ENCODE data around the gene SOD1. TPM values are rescaled to one million over a fixed set of nuclear protein-coding genes. Genes with fewer than 3 reads are reported as not detected.

Gene SOD1
- total and polyA plus RNA-seq, 2 experiments from 2014 or later: 195 to 260 TPM

- no peak overlapping the region for H3K27ac ChIP-seq
- TF ChIP-seq EZH2phosphoT487 (IDR thresholded peaks at IDR 0.05; ENCODE audit: low read depth, severe bottlenecking, unreplicated experiment): no peak
- no peak for TF ChIP-seq CTCF (IDR thresholded peaks at IDR 0.05; ENCODE audit: poor library complexity)
- no peak for TF ChIP-seq EZH2 (IDR thresholded peaks at IDR 0.05; ENCODE audit: borderline replicate concordance)
- H3K4me3 ChIP-seq: no peak overlapping the region
- no peaks in the 10 kb centered on the region for H3K4me1 ChIP-seq (ENCODE audit: insufficient read depth)
- H3K79me2 ChIP-seq: peaks cover 4% of the 10 kb centered on the region
- H2AFZ ChIP-seq: no peak overlapping the region
- H4K20me1 ChIP-seq (ENCODE audit: insufficient read depth, poor library complexity, severe bottlenecking): no peaks in the 10 kb centered on the region
- H3K4me2 ChIP-seq: no peak overlapping the region
- DNase-seq (ENCODE audit: low spot score): no peak
- no peaks in the 10 kb centered on the region for H3K9me3 ChIP-seq (ENCODE audit: low read depth)
- H3K27me3 ChIP-seq: no peaks in the 10 kb centered on the region
- no peaks in the 10 kb centered on the region for H3K9me2 ChIP-seq (replicated peaks; ENCODE audit: insufficient read depth)
- WGBS (ENCODE audit: low lambda C conversion rate, missing lambda C conversion rate): 97% methylated on average over 2 of the region's 2 CpGs
- H3K36me3 ChIP-seq (replicated peaks; ENCODE audit: insufficient read depth, low read depth): no peaks in the 10 kb centered on the region
Observed at GRCh38 chr21:31675960-31676359, 16.5 kb downstream of the SOD1 start.

- no peak overlapping the region for H3K27ac ChIP-seq
- no peak overlapping the region for H2AFZ ChIP-seq
- TF ChIP-seq CTCF (IDR thresholded peaks at IDR 0.05; ENCODE audit: poor library complexity): no peak
- no peak for TF ChIP-seq EZH2 (IDR thresholded peaks at IDR 0.05; ENCODE audit: borderline replicate concordance)
- no peak for TF ChIP-seq EZH2phosphoT487 (IDR thresholded peaks at IDR 0.05; ENCODE audit: low read depth, severe bottlenecking, unreplicated experiment)
- H3K9me2 ChIP-seq (replicated peaks; ENCODE audit: insufficient read depth): no peaks in the 10 kb centered on the region
- H3K36me3 ChIP-seq (replicated peaks; ENCODE audit: insufficient read depth, low read depth): no peaks in the 10 kb centered on the region
- 98% methylated on average over 3 of the region's 3 CpGs for WGBS (ENCODE audit: low lambda C conversion rate, missing lambda C conversion rate)
- H3K27me3 ChIP-seq: no peaks in the 10 kb centered on the region
- no peaks in the 10 kb centered on the region for H4K20me1 ChIP-seq (ENCODE audit: insufficient read depth, poor library complexity, severe bottlenecking)
- H3K9me3 ChIP-seq (ENCODE audit: low read depth): no peaks in the 10 kb centered on the region
- DNase-seq (ENCODE audit: low spot score): no peak
- H3K79me2 ChIP-seq: peaks cover 7% of the 10 kb centered on the region
- H3K4me3 ChIP-seq: no peak overlapping the region
- H3K4me1 ChIP-seq (ENCODE audit: insufficient read depth): no peaks in the 10 kb centered on the region
- no peak overlapping the region for H3K4me2 ChIP-seq
Observed at GRCh38 chr21:31677047-31677446, 17.6 kb downstream of the SOD1 start.

GRCh38 chr21:31678478-31678877 is 19.0 kb downstream of the SOD1 start:
- H3K9me2 ChIP-seq (replicated peaks; ENCODE audit: insufficient read depth): no peaks in the 10 kb centered on the region
- H3K9me3 ChIP-seq (ENCODE audit: low read depth): no peaks in the 10 kb centered on the region
- no peak overlapping the region for H3K27ac ChIP-seq
- H3K4me2 ChIP-seq: no peak overlapping the region
- DNase-seq (ENCODE audit: low spot score): no peak
- no peaks in the 10 kb centered on the region for H3K4me1 ChIP-seq (ENCODE audit: insufficient read depth)
- TF ChIP-seq EZH2 (IDR thresholded peaks at IDR 0.05; ENCODE audit: borderline replicate concordance) (no peak), CTCF (IDR thresholded peaks at IDR 0.05; ENCODE audit: poor library complexity) (no peak), EZH2phosphoT487 (IDR thresholded peaks at IDR 0.05; ENCODE audit: low read depth, severe bottlenecking, unreplicated experiment) (no peak)
- H3K36me3 ChIP-seq (replicated peaks; ENCODE audit: insufficient read depth, low read depth): no peaks in the 10 kb centered on the region
- no peak overlapping the region for H2AFZ ChIP-seq
- peaks cover 7% of the 10 kb centered on the region for H3K79me2 ChIP-seq
- H3K4me3 ChIP-seq: no peak overlapping the region
- no peaks in the 10 kb centered on the region for H3K27me3 ChIP-seq
- H4K20me1 ChIP-seq (ENCODE audit: insufficient read depth, poor library complexity, severe bottlenecking): no peaks in the 10 kb centered on the region
- 92% methylated on average over 2 of the region's 2 CpGs for WGBS (ENCODE audit: low lambda C conversion rate, missing lambda C conversion rate)

GRCh38 chr21:31682620-31683019 is 23.1 kb downstream of the SOD1 start:
- no peak overlapping the region for H3K4me2 ChIP-seq

More at GRCh38 chr21:31682620-31683019, 23.1 kb downstream of the SOD1 start:
- no peaks in the 10 kb centered on the region for H3K4me1 ChIP-seq (ENCODE audit: insufficient read depth)
- no peak overlapping the region for H3K4me3 ChIP-seq
- no peaks in the 10 kb centered on the region for H3K27me3 ChIP-seq
- no peaks in the 10 kb centered on the region for H3K9me3 ChIP-seq (ENCODE audit: low read depth)
- no peak overlapping the region for H3K27ac ChIP-seq
- no peaks in the 10 kb centered on the region for H3K36me3 ChIP-seq (replicated peaks; ENCODE audit: insufficient read depth, low read depth)
- H3K9me2 ChIP-seq (replicated peaks; ENCODE audit: insufficient read depth): no peaks in the 10 kb centered on the region
- no peak for DNase-seq (ENCODE audit: low spot score)
- H4K20me1 ChIP-seq (ENCODE audit: insufficient read depth, poor library complexity, severe bottlenecking): no peaks in the 10 kb centered on the region
- TF ChIP-seq EZH2 (IDR thresholded peaks at IDR 0.05; ENCODE audit: borderline replicate concordance) (no peak), EZH2phosphoT487 (IDR thresholded peaks at IDR 0.05; ENCODE audit: low read depth, severe bottlenecking, unreplicated experiment) (no peak), CTCF (IDR thresholded peaks at IDR 0.05; ENCODE audit: poor library complexity) (no peak)
- H3K79me2 ChIP-seq: peaks cover 18% of the 10 kb centered on the region
- no peak overlapping the region for H2AFZ ChIP-seq
